Peyer's patch (tissue), 4 donors: Measurements from ENCODE around the gene WDR19.
"Not testable (repeated sequence)": the region's sequence is repeated elsewhere in the genome, so short reads cannot be mapped to it uniquely, and the experiment has no call there.

Experiments used
- CTCF ChIP-seq, 6 experiments: fragments of 450-650 bp in 4 of 6; fragments of 200-600 bp in 2 of 6; sonication (generic) in 1 of 6; IDR thresholded peaks; one replicate each; pipeline ENCODE4 v1.5.1; 2017 to 2019; ENCODE audit warnings: antibody characterized with exemption in 6 of 6, mild to moderate bottlenecking in 3 of 6, moderate library complexity in 1 of 6
- POLR2A ChIP-seq, 2 donors: fragments of 450-650 bp; IDR thresholded peaks; one replicate each; pipeline ENCODE4 v1.5.1; 2017; ENCODE audit warnings: antibody characterized with exemption in 2 of 2, mild to moderate bottlenecking in 2 of 2, moderate library complexity in 2 of 2

DNA sequence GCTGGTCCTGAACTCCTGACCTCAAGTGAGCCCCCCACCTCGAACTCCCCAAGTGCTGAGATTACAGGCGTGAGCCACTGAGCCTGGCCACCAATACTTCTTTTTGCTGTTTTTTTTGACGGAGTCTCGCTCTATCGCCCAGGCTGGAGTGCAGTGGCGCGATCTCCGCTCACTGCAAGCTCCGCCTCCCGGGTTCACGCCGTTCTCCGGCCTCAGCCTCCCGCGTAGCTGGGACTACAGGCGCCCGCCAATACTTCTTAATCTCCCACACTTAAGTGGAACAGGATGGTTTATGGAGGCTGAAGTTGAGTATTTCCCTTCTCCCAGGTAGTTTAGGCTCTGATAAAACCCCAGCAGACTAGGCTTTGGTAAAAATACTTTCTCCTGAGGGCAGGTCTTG lies 1.7 kb upstream of the WDR19 start:
- TF ChIP-seq CTCF, POLR2A (IDR thresholded peaks at IDR 0.05): not testable (repeated sequence)
